ENCODE results near the gene RALGDS.
"Not testable (repeated sequence)": the region's sequence is repeated elsewhere in the genome, so short reads cannot be mapped to it uniquely, and the experiment has no call there.

Gene RALGDS

DNA sequence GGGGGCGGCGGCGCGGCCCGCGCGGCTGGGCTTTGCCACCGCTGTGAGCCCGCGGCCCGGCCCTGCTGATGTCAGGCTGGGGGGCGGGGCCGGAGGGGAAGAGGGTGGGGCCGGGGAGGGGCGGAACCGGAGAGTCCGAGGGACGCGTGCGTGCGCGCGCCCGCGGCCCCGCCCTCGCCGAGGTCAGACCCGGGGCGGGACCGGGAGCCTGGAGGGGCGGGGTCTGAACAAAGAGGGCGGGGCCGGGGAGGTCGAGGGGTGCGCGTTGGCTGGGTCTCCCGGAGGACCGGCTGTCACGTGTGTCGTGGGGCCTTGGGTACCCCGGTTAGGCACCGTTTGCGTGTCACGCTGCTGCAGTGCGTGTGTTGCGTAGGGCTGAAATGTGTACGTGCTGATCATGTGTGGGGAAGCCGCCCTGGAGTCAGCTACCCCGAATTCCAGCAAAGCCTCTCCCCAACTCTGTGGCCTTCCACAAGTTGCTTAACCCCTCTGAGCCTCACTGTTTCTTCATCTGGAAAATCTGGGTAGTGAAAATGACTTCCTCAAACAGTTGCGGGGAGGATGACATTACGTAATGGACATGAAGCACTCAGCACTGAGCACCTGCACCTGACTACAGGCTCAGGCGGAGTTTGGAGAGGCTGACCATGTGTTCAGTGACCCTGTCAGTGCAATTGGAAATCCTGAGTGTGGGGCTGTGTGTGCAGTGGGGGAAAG is at the start of gene RALGDS:
TSS of gene RALGDS (minus strand) at position 43 of the 717 bp plus-strand sequence. CDS start 86 bp downstream, outside the sequence.
- peak; percentile 98 for DNase-seq (ENCODE audit: low spot score)

DNA sequence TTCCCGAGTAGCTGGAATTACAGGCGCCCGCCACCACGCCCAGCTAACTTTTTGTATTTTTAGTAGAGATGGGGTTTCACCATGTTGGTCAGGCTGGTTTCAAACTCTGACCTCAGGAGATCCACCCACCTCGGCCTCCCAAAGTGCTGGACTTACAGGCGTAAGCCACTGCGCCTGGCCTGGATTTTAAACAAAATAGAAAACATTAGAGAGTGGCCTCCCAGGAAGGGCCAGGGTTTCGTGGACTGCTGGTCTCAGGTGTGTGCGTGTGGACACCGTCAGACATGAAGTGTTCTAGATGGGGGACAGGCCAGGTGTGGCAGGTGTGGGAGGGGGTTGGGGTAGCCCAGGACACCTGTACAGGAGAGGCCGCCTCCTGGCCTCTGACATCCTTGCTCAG is 49.7 kb upstream of the RALGDS start:
- DNase-seq (ENCODE audit: low spot score): peak; percentile 18

DNA sequence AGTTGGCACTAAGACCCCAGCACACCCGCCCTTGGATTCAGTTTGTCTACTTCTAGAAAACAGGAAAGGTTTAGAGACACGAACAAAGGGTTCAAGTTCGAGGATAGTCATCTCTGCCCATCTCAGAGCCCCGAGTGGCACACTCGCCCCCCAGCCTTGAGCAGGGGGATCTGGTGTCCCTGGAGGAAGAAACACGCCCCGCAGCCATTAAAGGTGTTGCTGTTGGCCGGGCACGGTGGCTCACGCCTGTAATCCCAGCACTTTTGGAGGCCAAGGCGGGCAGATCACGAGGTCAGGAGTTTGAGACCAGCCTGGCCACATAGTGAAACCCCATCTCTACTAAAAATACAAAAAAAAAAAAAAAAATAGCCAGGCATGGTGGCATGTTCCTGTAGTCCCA is 48.6 kb upstream of the RALGDS start:
- not testable (repeated sequence) for DNase-seq (ENCODE audit: low spot score)

DNA sequence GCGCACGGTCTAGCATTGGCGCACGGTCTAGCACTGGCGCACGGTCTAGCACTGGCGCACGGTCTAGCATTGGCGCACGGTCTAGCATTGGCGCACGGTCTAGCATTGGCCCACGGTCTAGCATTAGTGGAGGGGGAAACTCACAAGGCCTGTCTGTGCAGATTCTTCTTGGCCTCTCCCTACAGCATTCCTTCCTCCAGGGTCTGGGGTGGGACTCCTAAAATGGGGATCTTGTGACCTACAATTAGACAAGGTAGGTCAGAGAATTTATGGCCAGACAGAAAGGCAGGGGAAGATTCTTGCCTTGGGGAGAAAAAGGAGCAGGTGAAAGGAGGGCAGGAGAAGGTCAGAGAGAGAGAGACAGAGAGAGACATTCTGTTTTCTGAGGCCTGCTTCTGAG is 48.1 kb upstream of the RALGDS start:
- no peak for DNase-seq (ENCODE audit: low spot score)

DNA sequence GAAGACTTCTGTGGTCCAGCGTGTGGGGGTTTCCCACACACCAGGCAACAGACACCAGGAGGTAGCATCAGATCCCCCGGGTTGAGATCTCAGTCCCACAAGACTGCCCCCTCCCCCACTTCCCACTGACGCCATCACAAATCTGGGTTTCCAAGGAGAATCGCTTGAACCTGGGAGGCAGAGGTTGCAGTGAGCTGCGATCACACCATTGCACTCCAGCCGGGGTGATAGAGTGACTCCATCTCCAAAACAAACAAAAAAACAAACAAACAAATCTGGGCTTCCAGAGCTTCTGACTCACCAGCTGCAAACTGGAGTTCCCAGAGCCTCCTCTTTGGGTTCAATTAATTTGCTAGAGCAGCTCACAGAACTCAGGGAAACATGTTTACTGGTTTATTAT is 47.4 kb upstream of the RALGDS start:
- no peak for DNase-seq (ENCODE audit: low spot score)

DNA sequence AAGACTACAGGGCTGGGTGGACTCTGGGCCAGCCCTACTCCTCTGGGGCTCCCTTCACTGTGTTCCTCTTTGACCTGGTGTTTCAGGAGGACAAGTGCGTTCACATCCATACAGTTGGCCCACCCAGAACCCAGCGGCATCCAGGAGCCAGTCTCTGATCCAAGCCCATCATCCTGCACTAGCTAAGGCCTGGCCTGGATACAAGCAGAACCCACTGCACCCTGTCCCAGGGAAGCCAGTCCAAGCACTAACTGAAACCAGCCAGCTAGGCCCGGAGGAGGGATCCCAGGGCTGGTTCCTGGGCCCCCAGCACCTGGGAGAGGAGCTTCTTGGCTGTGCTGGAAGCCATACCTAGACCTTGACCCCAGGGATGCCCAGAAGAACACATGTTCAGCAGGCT is 46.7 kb upstream of the RALGDS start:
- no peak for DNase-seq (ENCODE audit: low spot score)

DNA sequence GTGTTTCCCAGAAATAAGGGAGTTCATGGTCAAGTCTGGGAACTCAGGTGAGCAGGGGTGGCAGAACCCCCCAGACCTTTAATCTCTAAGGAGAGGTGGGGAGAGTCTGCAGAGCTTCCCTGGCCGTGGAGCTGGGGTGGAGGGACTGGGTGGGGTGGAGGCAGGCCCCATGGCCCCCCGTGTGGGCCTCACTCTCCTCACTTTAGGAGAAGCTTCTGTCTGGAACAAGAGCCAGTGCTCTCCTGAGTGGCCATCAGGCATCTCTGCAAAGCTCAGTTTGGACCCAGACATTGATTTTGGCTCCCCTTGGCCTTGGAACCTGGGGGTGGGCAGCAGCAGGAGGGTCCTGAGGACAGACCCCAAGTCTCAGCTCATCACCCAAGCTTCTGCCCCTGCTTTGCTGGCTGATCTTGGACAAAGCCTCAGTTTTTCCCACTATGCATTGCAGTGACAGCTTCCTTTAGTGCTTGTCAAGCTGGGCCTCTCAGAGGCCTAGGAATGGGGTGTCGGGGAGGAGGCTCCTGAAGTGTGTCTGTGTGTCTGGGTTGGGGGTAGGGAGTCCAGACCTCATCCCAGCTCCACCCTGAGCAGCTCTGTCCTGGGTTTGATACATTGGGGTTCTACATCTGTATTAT is 46.2 kb upstream of the RALGDS start:
- no peak for DNase-seq (ENCODE audit: low spot score)

DNA sequence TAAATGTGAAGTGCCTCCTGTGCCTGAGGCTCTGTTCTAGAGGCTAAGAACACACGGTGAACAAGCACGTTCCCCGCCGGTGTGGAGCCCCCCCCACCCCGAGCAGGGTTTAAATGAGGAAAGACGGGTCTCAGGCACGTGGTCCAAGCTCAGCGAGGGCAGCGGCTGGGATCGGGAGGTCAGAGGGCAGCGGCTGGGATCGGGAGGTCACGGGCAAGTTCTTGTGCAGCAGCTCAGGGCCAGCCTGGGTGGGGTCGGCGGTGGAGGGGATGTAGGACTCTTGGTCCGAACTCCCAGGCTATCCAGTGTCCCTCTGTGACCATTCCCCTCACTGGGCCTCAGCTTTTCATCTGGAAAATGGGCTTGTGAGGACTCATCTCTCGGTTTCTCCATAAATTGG is 45.4 kb upstream of the RALGDS start:
- no peak for DNase-seq (ENCODE audit: low spot score)

- no peak for DNase-seq (ENCODE audit: low spot score)
Observed at GRCh38 chr9:133165452-133165730, 44.4 kb upstream of the RALGDS start.

DNA sequence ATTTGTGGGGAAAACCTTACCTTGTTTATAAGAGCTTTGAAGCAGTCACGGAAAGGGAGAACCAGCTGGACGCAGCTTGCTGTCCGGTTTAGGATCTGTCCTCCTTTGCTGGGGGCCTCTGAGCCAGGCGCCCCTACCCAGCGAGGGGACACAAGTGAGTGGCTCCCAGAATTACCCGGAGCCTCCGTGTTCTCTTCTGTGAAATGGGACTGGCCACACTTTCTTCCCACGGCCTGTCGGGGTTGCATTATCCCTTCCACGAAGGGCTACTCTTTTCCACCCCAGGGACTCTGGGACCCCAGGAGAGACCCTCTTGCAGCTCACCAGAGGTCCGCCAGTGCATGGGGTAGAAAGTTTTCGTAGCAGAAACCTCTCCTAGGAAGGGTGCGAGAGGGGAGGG is 43.2 kb upstream of the RALGDS start:
- no peak for DNase-seq (ENCODE audit: low spot score)

DNA sequence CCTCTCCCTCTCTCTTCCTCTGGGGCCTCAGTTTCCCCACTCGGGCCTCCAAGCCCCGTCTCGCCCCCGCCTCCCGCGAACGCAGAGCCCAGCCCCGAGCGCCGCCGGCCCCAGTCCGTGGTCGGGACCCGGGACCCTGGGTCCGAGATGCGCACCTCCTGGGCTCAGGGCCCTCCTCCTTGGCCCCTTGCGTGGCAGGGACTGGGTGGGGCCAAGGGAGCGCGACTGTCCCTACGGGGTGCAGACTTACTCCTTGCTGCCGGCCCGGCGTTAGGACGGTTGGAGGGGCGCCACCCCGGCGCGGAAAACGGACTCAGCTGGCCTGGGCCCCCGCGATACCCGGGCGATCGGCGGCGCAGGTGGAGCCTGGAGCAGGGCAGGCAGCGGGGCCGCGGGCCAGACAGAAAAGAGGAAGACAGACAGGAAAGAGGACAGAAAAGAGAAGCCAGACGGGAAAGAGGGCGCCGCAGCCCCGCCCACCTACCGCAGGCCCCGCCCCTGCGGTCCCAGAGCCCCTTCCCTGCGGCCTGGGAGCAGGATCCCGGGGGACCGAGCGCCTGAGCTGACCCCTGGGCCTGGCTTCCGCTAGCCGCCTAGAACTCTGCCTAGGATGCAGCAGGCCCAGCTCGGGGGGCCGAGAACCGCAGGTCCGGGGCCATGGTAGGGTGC is 42.6 kb upstream of the RALGDS start, which contains the start of gene GBGT1:
TSS of gene GBGT1 (minus strand) at position 411 of the 669 bp plus-strand sequence. CDS start 1,502 bp downstream, outside the sequence.
- peak; percentile 56 for DNase-seq (ENCODE audit: low spot score)

- DNase-seq (ENCODE audit: low spot score): no peak
Observed at GRCh38 chr9:133162861-133163503, 41.9 kb upstream of the RALGDS start.

DNA sequence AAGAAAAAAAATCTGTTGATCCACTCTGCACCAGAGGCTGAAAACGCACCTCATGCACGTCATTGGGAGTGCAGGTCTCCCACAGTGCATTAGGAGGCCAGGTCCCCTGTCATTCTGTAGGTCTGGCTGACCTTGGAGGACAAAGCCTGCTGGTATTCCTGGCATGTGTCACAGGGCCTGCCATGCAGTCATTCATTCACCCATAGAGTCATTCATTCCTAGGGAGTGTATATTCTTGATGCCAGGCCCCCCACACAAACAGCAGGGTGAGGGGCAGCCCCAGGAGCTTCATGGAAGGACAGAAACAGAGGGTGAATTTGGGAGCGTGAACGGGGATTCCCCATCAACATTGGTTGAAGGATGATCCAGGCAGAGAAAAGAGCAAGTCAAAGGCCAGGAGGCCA is 40.5 kb upstream of the RALGDS start:
- DNase-seq (ENCODE audit: low spot score): no peak

DNA sequence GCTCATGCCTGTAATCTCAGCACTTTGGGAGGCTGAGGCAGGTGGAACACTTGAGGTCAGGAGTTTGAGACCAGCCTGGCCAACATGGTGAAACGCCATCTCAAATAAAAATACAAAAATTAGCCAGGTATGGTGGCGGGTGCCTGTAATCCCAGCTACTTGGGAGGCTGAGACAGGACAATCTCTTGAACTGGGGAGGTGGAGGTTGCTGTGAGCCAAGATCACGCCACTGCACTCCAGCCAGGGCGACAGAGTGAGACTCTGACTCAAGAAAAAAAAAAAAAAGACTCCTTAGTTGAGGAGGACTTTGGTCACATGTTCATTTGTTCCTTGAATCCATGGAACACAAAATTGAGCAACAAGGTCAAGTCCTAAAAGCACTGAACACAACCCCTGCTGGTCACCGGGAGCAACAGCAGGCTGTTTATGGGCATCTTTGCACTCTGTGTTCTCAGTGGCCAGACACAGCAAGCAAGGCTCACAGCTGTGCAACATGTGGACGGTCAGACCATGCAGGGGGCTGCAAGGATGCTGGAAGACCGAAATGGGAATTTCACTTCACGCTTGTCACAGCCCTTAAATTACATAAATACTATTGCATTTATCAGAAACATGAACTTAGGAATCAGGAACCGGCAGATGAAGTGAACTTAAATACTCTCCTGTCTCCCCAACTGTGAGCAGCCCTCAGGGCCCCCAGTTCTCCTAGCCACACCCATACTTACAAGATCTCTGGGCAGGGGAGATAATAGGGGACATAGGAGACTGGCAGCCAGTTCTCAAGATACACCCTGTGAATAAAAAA is 39.9 kb upstream of the RALGDS start:
- peak; percentile 77 for DNase-seq (ENCODE audit: low spot score)

GRCh38 chr9:133158695-133159094 is 37.7 kb upstream of the RALGDS start:
- DNase-seq (ENCODE audit: low spot score): no peak

- DNase-seq (ENCODE audit: low spot score): no peak
Observed at GRCh38 chr9:133155156-133155555, 34.1 kb upstream of the RALGDS start.

DNA sequence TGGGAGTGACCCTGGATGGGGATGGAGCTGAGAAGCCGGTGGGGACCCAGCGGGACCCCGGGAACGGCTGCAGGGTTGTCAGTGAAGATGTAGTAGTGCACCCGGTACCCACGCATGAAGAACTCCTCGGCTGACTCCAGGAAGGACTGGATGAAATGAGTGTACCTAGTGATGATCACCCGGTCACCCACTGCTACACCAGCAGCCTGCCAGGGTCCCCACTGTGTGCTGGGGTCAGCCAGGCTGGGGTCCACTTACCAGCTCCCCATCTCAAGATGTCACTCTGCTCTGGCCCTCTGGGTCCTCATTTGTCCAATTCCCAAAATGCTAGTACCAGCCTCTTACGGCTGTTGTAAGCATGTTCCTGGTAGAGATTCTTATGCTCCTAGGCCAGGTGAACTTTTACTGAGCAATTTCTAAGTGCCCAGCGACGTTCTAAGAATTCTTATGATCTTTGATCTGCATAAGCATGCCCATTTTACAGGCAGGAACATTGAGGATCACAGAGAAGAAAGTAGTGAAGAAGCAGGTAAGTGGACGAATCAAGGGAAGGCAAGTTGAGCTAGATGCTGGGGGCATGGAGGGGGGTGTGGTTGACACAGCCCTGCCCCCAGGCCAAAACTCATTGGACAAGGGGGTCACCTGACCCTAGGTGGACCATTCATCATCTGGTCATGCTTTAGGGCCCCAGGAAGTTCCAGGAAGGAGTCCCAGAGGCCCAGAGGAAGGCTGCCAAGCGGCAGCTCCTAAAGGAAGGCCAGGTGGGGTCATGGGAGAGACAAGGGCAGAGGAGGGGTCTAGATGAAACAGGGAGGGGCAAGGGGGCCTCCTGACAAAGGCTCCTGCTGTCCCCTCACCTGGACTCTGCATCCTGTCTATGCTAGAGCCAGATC is 33.3 kb upstream of the RALGDS start:
- DNase-seq (ENCODE audit: low spot score): no peak

- no peak for DNase-seq (ENCODE audit: low spot score)
Observed at GRCh38 chr9:133153227-133154096, 32.4 kb upstream of the RALGDS start.

GRCh38 chr9:133151601-133152525 is 30.8 kb upstream of the RALGDS start:
- DNase-seq (ENCODE audit: low spot score): no peak

All from D341Med (cell line).